ENCODE results near the gene SYNDIG1. TPM values are rescaled to one million over a fixed set of nuclear protein-coding genes. Genes with fewer than 3 reads are reported as not detected.

The SYNDIG1 gene
- total RNA-seq, 2 experiments from 2014 or later: not detected

DNA sequence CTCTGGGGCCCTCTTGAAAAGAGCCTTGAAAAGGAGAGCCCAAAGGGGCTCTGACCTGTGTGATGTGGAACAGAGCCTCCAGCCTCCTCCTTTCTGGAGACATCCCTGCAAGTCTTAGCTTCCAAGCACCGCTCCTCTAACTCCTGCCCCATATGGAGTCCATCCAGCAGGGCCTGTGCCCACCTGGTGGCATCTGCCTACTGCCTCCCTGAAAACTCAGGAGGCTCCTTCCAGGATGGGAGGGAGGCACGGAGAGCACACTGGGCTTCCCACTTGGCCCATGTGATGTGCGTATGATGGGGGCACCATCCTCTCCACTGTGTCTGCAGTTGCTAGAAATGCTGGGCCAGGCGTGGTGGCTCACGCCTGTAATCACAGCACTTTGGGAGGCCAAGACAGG is 98.1 kb downstream of the SYNDIG1 start:
- Histone ChIP-seq H3K9me3 (ENCODE audit: control insufficient read depth in 1 of 2, insufficient read depth in 1 of 2, low read length in 2 of 2) (peaks cover 8 to 14% of the 10 kb centered on the region in 2 experiments), H3K4me3 (ENCODE audit: low read length) (no peak overlapping the region), H3K36me3 (ENCODE audit: insufficient read depth, low read length) (no peaks in the 10 kb centered on the region), H3K27ac (ENCODE audit: low read depth in 1 of 2, low read length in 2 of 2) (no peak overlapping the region), H3K27me3 (ENCODE audit: control insufficient read depth in 1 of 2, insufficient read depth in 2 of 2, low read length in 2 of 2) (peaks cover 0 to 4% of the 10 kb centered on the region in 2 experiments), H3K4me1 (ENCODE audit: insufficient read depth, low read length) (no peaks in the 10 kb centered on the region)
- CTCF ChIA-PET: no interaction called here
- Mint-ChIP-seq H3K4me3 (no peak overlapping the region), H3K27me3 (peaks cover 9% of the 10 kb centered on the region), H3K27ac (no peak overlapping the region), H3K36me3 (ENCODE audit: low read depth) (no peaks in the 10 kb centered on the region), H3K4me1 (ENCODE audit: low read depth) (no peaks in the 10 kb centered on the region), H3K9me3 (peaks cover 9% of the 10 kb centered on the region)
- TF ChIP-seq, protein P1, sequence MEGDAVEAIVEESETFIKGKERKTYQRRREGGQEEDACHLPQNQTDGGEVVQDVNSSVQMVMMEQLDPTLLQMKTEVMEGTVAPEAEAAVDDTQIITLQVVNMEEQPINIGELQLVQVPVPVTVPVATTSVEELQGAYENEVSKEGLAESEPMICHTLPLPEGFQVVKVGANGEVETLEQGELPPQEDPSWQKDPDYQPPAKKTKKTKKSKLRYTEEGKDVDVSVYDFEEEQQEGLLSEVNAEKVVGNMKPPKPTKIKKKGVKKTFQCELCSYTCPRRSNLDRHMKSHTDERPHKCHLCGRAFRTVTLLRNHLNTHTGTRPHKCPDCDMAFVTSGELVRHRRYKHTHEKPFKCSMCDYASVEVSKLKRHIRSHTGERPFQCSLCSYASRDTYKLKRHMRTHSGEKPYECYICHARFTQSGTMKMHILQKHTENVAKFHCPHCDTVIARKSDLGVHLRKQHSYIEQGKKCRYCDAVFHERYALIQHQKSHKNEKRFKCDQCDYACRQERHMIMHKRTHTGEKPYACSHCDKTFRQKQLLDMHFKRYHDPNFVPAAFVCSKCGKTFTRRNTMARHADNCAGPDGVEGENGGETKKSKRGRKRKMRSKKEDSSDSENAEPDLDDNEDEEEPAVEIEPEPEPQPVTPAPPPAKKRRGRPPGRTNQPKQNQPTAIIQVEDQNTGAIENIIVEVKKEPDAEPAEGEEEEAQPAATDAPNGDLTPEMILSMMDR (IDR thresholded peaks at IDR 0.05): no peak
- POLR2A ChIA-PET: no interaction called here
- no peak for DNase-seq
- intact Hi-C loops (cut with DNase I, micrococcal nuclease): no loop called here
- ATAC-seq (ENCODE audit: poor library complexity): no peak

DNA sequence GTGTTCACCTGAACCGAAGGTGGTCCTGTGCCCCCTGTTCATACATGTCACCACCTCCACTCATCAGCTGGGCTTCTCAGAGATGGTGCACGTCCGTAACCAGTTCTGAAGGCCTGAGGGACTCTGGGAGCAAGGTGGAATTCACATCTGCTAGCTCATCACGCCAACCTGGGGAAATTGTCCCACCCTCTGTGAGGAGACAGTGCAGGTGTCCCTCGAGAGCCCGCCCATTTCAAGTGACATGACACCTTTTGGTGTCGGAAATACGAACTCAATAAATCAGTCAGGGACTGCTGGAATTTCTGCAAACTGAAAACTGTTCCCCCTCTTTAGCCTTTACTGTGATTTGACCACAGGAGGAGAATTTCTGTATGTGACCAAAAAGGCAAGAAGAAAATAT is 99.4 kb downstream of the SYNDIG1 start:
- H3K36me3 Mint-ChIP-seq (ENCODE audit: low read depth): no peaks in the 10 kb centered on the region
- ChIA-PET CTCF (no interaction called here), POLR2A (no interaction called here)
- no peaks in the 10 kb centered on the region for H3K4me1 Mint-ChIP-seq (ENCODE audit: low read depth)
- H3K9me3 Mint-ChIP-seq: peaks cover 7% of the 10 kb centered on the region
- no peak overlapping the region for H3K27ac Mint-ChIP-seq
- H3K27me3 Mint-ChIP-seq: peaks cover 9% of the 10 kb centered on the region
- Histone ChIP-seq H3K9me3 (ENCODE audit: control insufficient read depth in 1 of 2, insufficient read depth in 1 of 2, low read length in 2 of 2) (peaks cover under 1 to 8% of the 10 kb centered on the region in 2 experiments), H3K27me3 (ENCODE audit: control insufficient read depth in 1 of 2, insufficient read depth in 2 of 2, low read length in 2 of 2) (peaks cover 0 to 4% of the 10 kb centered on the region in 2 experiments), H3K27ac (ENCODE audit: low read depth in 1 of 2, low read length in 2 of 2) (no peak overlapping the region), H3K4me3 (ENCODE audit: low read length) (no peak overlapping the region), H3K4me1 (ENCODE audit: insufficient read depth, low read length) (no peaks in the 10 kb centered on the region), H3K36me3 (ENCODE audit: insufficient read depth, low read length) (no peaks in the 10 kb centered on the region)
- DNase-seq (no peak), ATAC-seq (ENCODE audit: poor library complexity) (no peak)
- TF ChIP-seq, protein P1 (IDR thresholded peaks at IDR 0.05): no peak
- H3K4me3 Mint-ChIP-seq: no peak overlapping the region
- intact Hi-C loops (cut with DNase I, micrococcal nuclease): no loop called here

DNA sequence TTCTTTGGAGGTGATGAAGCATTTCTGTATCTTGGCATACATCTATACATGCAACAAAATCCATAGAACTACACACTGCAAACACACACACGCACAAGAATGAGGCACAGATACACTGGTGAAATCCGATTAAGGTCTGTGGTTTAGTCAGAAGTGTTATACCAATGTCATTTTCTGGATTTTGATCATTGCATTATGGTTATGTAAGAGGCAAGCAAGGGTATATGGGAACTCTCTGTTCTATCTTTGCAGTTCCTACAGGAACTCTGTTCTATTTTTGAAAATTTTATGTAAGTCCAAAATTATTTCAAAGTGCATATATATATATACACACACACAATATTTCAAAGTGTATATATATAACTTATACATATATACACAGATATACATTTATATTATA is 101.7 kb downstream of the SYNDIG1 start:
- Mint-ChIP-seq H3K27ac (no peak overlapping the region), H3K27me3 (no peaks in the 10 kb centered on the region), H3K36me3 (ENCODE audit: low read depth) (no peaks in the 10 kb centered on the region), H3K4me1 (ENCODE audit: low read depth) (no peaks in the 10 kb centered on the region), H3K9me3 (no peaks in the 10 kb centered on the region), H3K4me3 (no peak overlapping the region)
- H3K9me3 ChIP-seq (ENCODE audit: control insufficient read depth in 1 of 2, insufficient read depth in 1 of 2, low read length in 2 of 2): peaks cover 0 to 3% of the 10 kb centered on the region in 2 experiments
- H3K27ac ChIP-seq (ENCODE audit: low read depth in 1 of 2, low read length in 2 of 2): no peak overlapping the region
- H3K4me3 ChIP-seq (ENCODE audit: low read length): no peak overlapping the region
- H3K27me3 ChIP-seq (ENCODE audit: control insufficient read depth in 1 of 2, insufficient read depth in 2 of 2, low read length in 2 of 2): peaks cover 0 to 4% of the 10 kb centered on the region in 2 experiments
- ChIA-PET POLR2A (no interaction called here), CTCF (no interaction called here)
- TF ChIP-seq, protein P1 (IDR thresholded peaks at IDR 0.05): no peak
- no peak for ATAC-seq (ENCODE audit: poor library complexity)
- H3K4me1 ChIP-seq (ENCODE audit: insufficient read depth, low read length): no peaks in the 10 kb centered on the region
- DNase-seq: no peak
- no peaks in the 10 kb centered on the region for H3K36me3 ChIP-seq (ENCODE audit: insufficient read depth, low read length)
- intact Hi-C loops (cut with DNase I, micrococcal nuclease): no loop called here
